HepG2 (cell line): ENCODE results near the gene HDGFL2. TPM values are rescaled to one million over a fixed set of nuclear protein-coding genes. Genes with fewer than 3 reads are reported as not detected.

ENCODE experiments used
- ATAC-seq: fragments of 200-7000 bp; cut with Tn5 transposase; 3 replicates; pipeline ENCODE4 v1.9.1; 2020; ENCODE audit warnings: mild to moderate bottlenecking, moderate library complexity
- BruUV-seq: library from RNA; stranded (reverse); fragments of 400-500 nt; replicated peaks from 2 replicates; lab custom pipeline; 2021; lab: Mats Ljungman, UMichigan
- CTCF ChIA-PET: fragments of 300-600 bp; formaldehyde crosslinking; extraction: SDS; loops from one replicate; lab custom pipeline; 2021; ENCODE audit warnings: low total read pairs, inconsistent platforms, low intra/inter-chr PET ratio; lab: Yijun Ruan, JAX
- POLR2A ChIA-PET: fragments of 350-600 bp; sonication (Branson Sonifier 250); formaldehyde crosslinking; loops from one replicate; lab custom pipeline; 2020; ENCODE audit warnings: antibody characterized with exemption, inconsistent platforms; lab: Yijun Ruan, JAX
- DNase-seq: peaks from one replicate; pipeline ENCODE4 v3.0.0-alpha.2; 2015; ENCODE audit warnings: low spot score
- FAIRE-seq: peaks from 3 replicates; lab custom pipeline; 2011; peaks lifted over from hg19 to GRCh38; lab: Jason Lieb, UNC
- H2AFZ ChIP-seq: one replicate; pipeline ENCODE4 v1.6.1; 2011; ENCODE audit warnings: low read length, inconsistent platforms
- H3K27ac ChIP-seq: fragments of 300-600 bp; 3 replicates; pipeline ENCODE4 v1.8.0; 2011; ENCODE audit warnings: mixed run types, mild to moderate bottlenecking, mixed read lengths, low read length, inconsistent platforms; ENCODE audit not compliant: insufficient read depth; ENCODE audit errors: extremely low read length
- H3K27me3 ChIP-seq, 2 experiments: fragments of 200-600 bp in 1 of 2; 2 replicates in 1 of 2; 3 replicates in 1 of 2; pipeline versions ENCODE4 v1.6.0 to v1.8.0; 2011; ENCODE audit warnings: low read length in 2 of 2, mild to moderate bottlenecking in 2 of 2, moderate library complexity in 2 of 2, inconsistent platforms in 1 of 2; ENCODE audit not compliant: insufficient read depth in 2 of 2, control insufficient read depth in 1 of 2
- H3K36me3 ChIP-seq, 2 experiments: fragments of 200-600 bp in 1 of 2; replicated peaks in 1 of 2; 2 replicates in 1 of 2; 3 replicates in 1 of 2; pipeline versions ENCODE4 v1.5.1 to v1.8.0; 2011; ENCODE audit warnings: low read length in 2 of 2, inconsistent platforms in 1 of 2; ENCODE audit not compliant: insufficient read depth in 2 of 2, control insufficient read depth in 1 of 2
- H3K4me1 ChIP-seq: 2 replicates; pipeline ENCODE4 v1.5.1; 2012; ENCODE audit warnings: low read length, inconsistent platforms; ENCODE audit not compliant: insufficient read depth
- H3K4me2 ChIP-seq: 2 replicates; pipeline ENCODE4 v1.6.0; 2011; ENCODE audit warnings: low read depth, low read length, inconsistent platforms
- H3K4me3 ChIP-seq, 3 experiments: fragments of 200-600 bp in 1 of 3; sonication (generic), shearing (Covaris generic) in 1 of 3; replicated peaks in 1 of 3; 2 replicates each; pipeline ENCODE4 v1.5.1; 2011 to 2016; ENCODE audit warnings: low read length in 3 of 3, inconsistent platforms in 2 of 3, low read depth in 2 of 3, mild to moderate bottlenecking in 2 of 3, control low read depth in 1 of 3, mixed read lengths in 1 of 3; ENCODE audit not compliant: insufficient read depth in 1 of 3
- H3K79me2 ChIP-seq: one replicate; pipeline ENCODE4 v1.6.1; 2011; ENCODE audit warnings: low read length, inconsistent platforms; ENCODE audit not compliant: insufficient read depth
- H3K9ac ChIP-seq: 2 replicates; pipeline ENCODE4 v1.6.0; 2011; ENCODE audit warnings: mild to moderate bottlenecking, low read depth, low read length, inconsistent platforms; ENCODE audit not compliant: insufficient read depth
- H3K9me3 ChIP-seq: 2 replicates; pipeline ENCODE4 v1.5.1; 2012; ENCODE audit warnings: mild to moderate bottlenecking, low read length
- H4K20me1 ChIP-seq: 2 replicates; pipeline ENCODE4 v1.6.0; 2011; ENCODE audit warnings: inconsistent platforms, mild to moderate bottlenecking, low read length, moderate library complexity; ENCODE audit not compliant: insufficient read depth
- AHR ChIP-seq: IDR thresholded peaks from 2 replicates; pipeline ENCODE4 v1.6.1; 2018; ENCODE audit warnings: missing genetic modification reagents, missing compliant biosample characterization
- ARHGAP35 ChIP-seq: sonication (generic); formaldehyde crosslinking; IDR thresholded peaks from 2 replicates; pipeline ENCODE4 v1.9.0; 2022; ENCODE audit warnings: mild to moderate bottlenecking, inconsistent platforms, moderate library complexity, missing genetic modification reagents, borderline replicate concordance
- ATF5 ChIP-seq: sonication (generic); formaldehyde crosslinking; IDR thresholded peaks from 2 replicates; pipeline ENCODE4 v1.4.0; 2020; ENCODE audit warnings: mild to moderate bottlenecking, low read depth, missing genetic modification reagents
- GABPA ChIP-seq, 2 experiments: IDR thresholded peaks; 2 replicates each; pipeline ENCODE4 v1.6.1; 2011 to 2016; ENCODE audit warnings: low read depth in 2 of 2, low read length in 1 of 2, missing biosample characterization in 1 of 2, missing genetic modification characterization in 1 of 2
- GZF1 ChIP-seq: sonication (generic); formaldehyde crosslinking; IDR thresholded peaks from 2 replicates; pipeline ENCODE4 v1.5.1; 2020; ENCODE audit warnings: mild to moderate bottlenecking, missing genetic modification reagents
- IRF2 ChIP-seq: IDR thresholded peaks from 2 replicates; pipeline ENCODE4 v1.6.1; 2018; ENCODE audit warnings: missing genetic modification reagents, missing compliant biosample characterization
- NFYC ChIP-seq: IDR thresholded peaks from 2 replicates; pipeline ENCODE4 v1.6.1; 2016; ENCODE audit warnings: missing genetic modification reagents, missing compliant biosample characterization
- POGK ChIP-seq: sonication (generic); formaldehyde crosslinking; conservative IDR thresholded peaks from 2 replicates; pipeline ENCODE4 v1.8.0; 2022; ENCODE audit warnings: mild to moderate bottlenecking, moderate library complexity, missing genetic modification reagents
- REL ChIP-seq: sonication (generic); formaldehyde crosslinking; conservative IDR thresholded peaks from 2 replicates; pipeline ENCODE4 v1.8.0; 2022; ENCODE audit warnings: mild to moderate bottlenecking, missing genetic modification reagents, moderate library complexity
- TGIF2 ChIP-seq: IDR thresholded peaks from 2 replicates; pipeline ENCODE4 v1.6.1; 2016; ENCODE audit warnings: control low read depth, missing compliant biosample characterization
- THAP11 ChIP-seq: IDR thresholded peaks from 2 replicates; pipeline ENCODE4 v1.6.1; 2016; ENCODE audit warnings: missing biosample characterization, missing genetic modification reagents
- THAP8 ChIP-seq: sonication (generic); formaldehyde crosslinking; IDR thresholded peaks from 2 replicates; pipeline ENCODE4 v1.5.1; 2020; ENCODE audit warnings: missing genetic modification reagents, mild to moderate bottlenecking, borderline replicate concordance
- ZMYM4 ChIP-seq: sonication (generic); formaldehyde crosslinking; IDR thresholded peaks from 2 replicates; pipeline ENCODE4 v1.8.1; 2023; ENCODE audit warnings: mild to moderate bottlenecking, missing genetic modification reagents
- ZNF574 ChIP-seq: sonication (generic); formaldehyde crosslinking; IDR thresholded peaks from 2 replicates; pipeline ENCODE4 v1.4.0; 2020; ENCODE audit warnings: missing genetic modification reagents
- ZNF777 ChIP-seq: sonication (generic); formaldehyde crosslinking; IDR thresholded peaks from 2 replicates; pipeline ENCODE4 v1.4.0; 2020; ENCODE audit warnings: missing genetic modification reagents
- ZSCAN25 ChIP-seq: sonication (generic); formaldehyde crosslinking; IDR thresholded peaks from 2 replicates; pipeline ENCODE4 v1.8.0; 2022; ENCODE audit warnings: mild to moderate bottlenecking, missing genetic modification reagents
- WGBS: methylation state at CpG from one replicate; pipeline ENCODE4 v1.1.6; 2017; ENCODE audit warnings: low lambda C conversion rate; 5-methylcytosine and 5-hydroxymethylcytosine counted together
- in situ Hi-C: cut with HindIII; loops from 2 replicates; pipeline ENCODE4 v1.10.0; 2017; ENCODE audit warnings: low pct_unique_long_range_greater_than_20kb; ENCODE audit not compliant: extremely low pct_ligation_motif_present
- intact Hi-C: fragments of 100-400 bp; cut with micrococcal nuclease; formaldehyde crosslinking; loops from one replicate; pipeline ENCODE4 v1.10.0; 2022; ENCODE audit not compliant: unreplicated experiment
- polyA plus RNA-seq, 8 experiments: library from polyadenylated mRNA; depleted of rRNA in 3 of 8; stranded (reverse) in 7 of 8; unstranded in 1 of 8; fragments of >200 nt; fragmentation: Illumina TruSeq in 4 of 8; extraction: Trizol in 4 of 8; gene quantifications; 2 replicates each; pipeline versions ENCODE4 v1.2.1 to v1.2.3, GENCODE V29; 2011 to 2016; ENCODE audit warnings: low read depth in 4 of 8, missing spikeins in 1 of 8, mixed read lengths in 1 of 8; ENCODE audit not compliant: insufficient read depth in 1 of 8
- total RNA-seq, 5 experiments: library from RNA; depleted of rRNA; stranded (reverse); fragments of >200 nt; fragmentation: Illumina TruSeq; extraction: Trizol; gene quantifications; 2 replicates each; pipeline ENCODE4 v1.2.3, GENCODE V29; 2016; ENCODE audit warnings: low read depth in 1 of 5

The HDGFL2 gene
- total and polyA plus RNA-seq, 2 of the 13 experiments (the other 11 are each of a cell fraction or from before 2014, with no cell fraction given) = 20.0 to 51.1 TPM

GRCh38 chr19:4539693-4540581 lies 67.8 kb downstream of the HDGFL2 start, which contains the start of gene LRG1:
LRG1 (minus strand) TSS chr19:4540036; CDS start chr19:4540013, 23 bp downstream.
- no TSS peak for BruUV-seq
- Histone ChIP-seq H3K27ac (peak within 1 kb of the TSS; percentile 68), H3K4me3 (peak within 1 kb of the TSS; percentile 48 to 79 (median 60)), H2AFZ (no peak within 1 kb of the TSS), H3K79me2 (peaks cover 5% of the 10 kb centered on the region), H3K4me1 (peaks cover 68% of the 10 kb centered on the region), H3K36me3 (no peaks in the 10 kb centered on the region), H3K4me2 (peak within 1 kb of the TSS; percentile 81), H3K27me3 (no peaks in the 10 kb centered on the region), H4K20me1 (peaks cover 6% of the 10 kb centered on the region; the same call in 1 of the 2 replicates), H3K9me3 (no peaks in the 10 kb centered on the region), H3K9ac (peak within 1 kb of the TSS; percentile 77)
- FAIRE-seq = peak; percentile 95
- in situ Hi-C loops = no loop called here
- intact Hi-C loops = loop anchor here (5.0 kb wide), 1 partner anchor 68 kb away; the partner anchor contains the start of gene HDGFL2
- 6% methylated on average over 7 of the region's 14 CpGs for whole genome bisulfite sequencing
- ChIA-PET POLR2A (interaction anchor here (0.6 to 2.0 kb wide), 16 partner anchors 9 to 251 kb away, joined by 3 to 9 read pairs (median 4); partner anchors contain the start of genes FEM1A, HDGFL2, MPND and MYDGF), CTCF (no interaction called here)
- peak; percentile 82 for ATAC-seq
- peak; percentile 86 for DNase-seq
- TF ChIP-seq GABPA (IDR thresholded peaks at IDR 0.05; ENCODE audit: low read depth, low read length) (peak; percentile 28; the same call in 1 of the 2 replicates), GABPA (CRISPR knock-in tag; IDR thresholded peaks at IDR 0.05; ENCODE audit: low read depth) (peak; percentile 81), IRF2 (CRISPR knock-in tag) (peak; percentile 67; the same call in 1 of the 2 replicates), ATF5 (CRISPR knock-in tag) (no peak), THAP11 (CRISPR knock-in tag) (peak; percentile 64), GZF1 (CRISPR knock-in tag) (no peak), AHR (CRISPR knock-in tag) (no peak), REL (no peak), ZNF777 (CRISPR knock-in tag) (no peak), POGK (CRISPR knock-in tag) (0 out of 2 replicates have a peak, but pooled peaks have one; percentile 17), ZSCAN25 (no peak), TGIF2 (no peak; the same call in 1 of the 2 replicates), ARHGAP35 (CRISPR knock-in tag) (no peak), ZMYM4 (peak; percentile 32; the same call in 1 of the 2 replicates), NFYC (CRISPR knock-in tag) (peak; percentile 40; the same call in 1 of the 2 replicates), THAP8 (CRISPR knock-in tag) (no peak), ZNF574 (CRISPR knock-in tag) (peak; percentile 49; the same call in 1 of the 2 replicates)
